K562 (cell line): ENCODE results near the gene NCR1. TPM values are rescaled to one million over a fixed set of nuclear protein-coding genes. Genes with fewer than 3 reads are reported as not detected.
A peak's percentile ranks its signal among the peaks of the same experiment; 100 is the strongest.

Experiments used
- BCLAF1 ChIP-seq, 2 experiments: fragments of 450-650 bp in 1 of 2; IDR thresholded peaks; 2 replicates each; pipeline ENCODE4 v1.6.1; 2011 to 2017; ENCODE audit warnings: low read depth in 2 of 2, antibody characterized with exemption in 1 of 2, borderline replicate concordance in 1 of 2, low read length in 1 of 2, mild to moderate bottlenecking in 1 of 2, mixed read lengths in 1 of 2; ENCODE audit not compliant: control insufficient read depth in 1 of 2
- CCAR2 ChIP-seq: fragments of 200-400 bp; formaldehyde crosslinking; IDR thresholded peaks from 2 replicates; pipeline ENCODE4 v1.6.1; 2017; ENCODE audit warnings: mild to moderate bottlenecking, low read depth, low read length
- HIVEP1 ChIP-seq: fragments of 250-450 bp; sonication (Bioruptor Pico); IDR thresholded peaks from 2 replicates; pipeline ENCODE4 v1.4.0; 2020; ENCODE audit warnings: mild to moderate bottlenecking
- NEUROD1 ChIP-seq: fragments of 150-350 bp; IDR thresholded peaks from 2 replicates; pipeline ENCODE4 v1.6.1; 2014; ENCODE audit warnings: borderline replicate concordance, low read length, low read depth; ENCODE audit not compliant: partially characterized antibody
- NFE2 ChIP-seq: IDR thresholded peaks from 2 replicates; pipeline ENCODE4 v1.6.1; 2014; ENCODE audit warnings: antibody characterized with exemption, low read depth
- SREBF1 ChIP-seq: fragments of 150-350 bp; IDR thresholded peaks from 2 replicates; pipeline ENCODE4 v1.6.1; 2014; ENCODE audit warnings: antibody characterized with exemption, low read depth, low read length, borderline replicate concordance
- STAT5B ChIP-seq: fragments of 250-450 bp; sonication (Bioruptor Pico); IDR thresholded peaks from 2 replicates; pipeline ENCODE4 v1.8.0; 2021; ENCODE audit warnings: mild to moderate bottlenecking, inconsistent platforms
- TFAP4 ChIP-seq: sonication (generic); formaldehyde crosslinking; IDR thresholded peaks from 2 replicates; pipeline ENCODE4 v1.8.0; 2022; ENCODE audit warnings: missing genetic modification reagents, mild to moderate bottlenecking, moderate library complexity, borderline replicate concordance
- ZBTB12 ChIP-seq: fragments of 250-450 bp; sonication (Bioruptor Pico); IDR thresholded peaks from 2 replicates; pipeline ENCODE4 v1.4.0; 2020
- ZBTB33 ChIP-seq: sonication (generic); formaldehyde crosslinking; IDR thresholded peaks from 2 replicates; pipeline ENCODE4 v1.8.1; 2023; ENCODE audit warnings: mild to moderate bottlenecking, missing genetic modification reagents
- ZBTB7A ChIP-seq: IDR thresholded peaks from 2 replicates; pipeline ENCODE4 v1.6.1; 2011; ENCODE audit warnings: low read depth, mild to moderate bottlenecking, low read length, moderate library complexity, borderline replicate concordance; ENCODE audit not compliant: control insufficient read depth
- ZNF212 ChIP-seq: fragments of 450-650 bp; formaldehyde crosslinking; IDR thresholded peaks from 2 replicates; pipeline ENCODE4 v1.4.0; 2020; ENCODE audit warnings: mild to moderate bottlenecking
- ZNF395 ChIP-seq: fragments of 200-800 bp; sonication (Bioruptor generic); IDR thresholded peaks from 2 replicates; pipeline ENCODE4 v1.6.1; 2017; ENCODE audit warnings: missing genetic modification characterization, missing compliant biosample characterization
- ZNF655 ChIP-seq: fragments of 250-450 bp; sonication (Bioruptor Pico); IDR thresholded peaks from 2 replicates; pipeline ENCODE4 v1.5.0; 2021
- ZNF717 ChIP-seq: fragments of 250-450 bp; sonication (Bioruptor Pico); IDR thresholded peaks from 2 replicates; pipeline ENCODE4 v1.5.0; 2021
- ZSCAN29 ChIP-seq: fragments of 450-650 bp; IDR thresholded peaks from 2 replicates; pipeline ENCODE4 v1.6.1; 2017
- polyA plus RNA-seq, 8 experiments: library from polyadenylated mRNA; depleted of rRNA in 4 of 8; stranded (reverse) in 5 of 8; unstranded in 3 of 8; fragments of >200 nt; fragmentation: Nextera tagmentation in 2 of 8; fragmentation: Illumina TruSeq in 1 of 8; extraction: Ambion mirVana in 2 of 8; extraction: Trizol in 1 of 8; gene quantifications; 2 replicates each; pipeline versions ENCODE4 v1.2.1 to v1.2.3, GENCODE V29; 2011 to 2014; ENCODE audit warnings: inconsistent platforms in 1 of 8, missing spikeins in 1 of 8
- total RNA-seq, 7 experiments: library from RNA; depleted of rRNA in 6 of 7; stranded (reverse); fragments of >200 nt in 6 of 7; fragmentation: Illumina TruSeq in 2 of 7; extraction: Trizol in 2 of 7; gene quantifications; 2 replicates each; pipeline versions ENCODE4 v1.2.1 to v1.2.3, GENCODE V29; 2011 to 2021; ENCODE audit warnings: low replicate concordance in 1 of 7

The NCR1 gene
- total and polyA plus RNA-seq, 9 of the 15 experiments (the other 6 are each of a cell fraction or from before 2014, with no cell fraction given) = 0.25 to 3.1 (median 1.2) TPM

- no peak for TF ChIP-seq TFAP4
- TF ChIP-seq SREBF1 = no peak
- TF ChIP-seq ZNF212 (CRISPR knock-in tag) = no peak
- TF ChIP-seq ZBTB7A = peak; percentile 9; the same call in 1 of the 2 replicates
- TF ChIP-seq ZNF717 (CRISPR knock-in tag) = no peak
- TF ChIP-seq ZNF655 (CRISPR knock-in tag) = no peak
- no peak for TF ChIP-seq ZBTB12 (CRISPR knock-in tag)
- peak; percentile 66; the same call in 1 of the 2 replicates for TF ChIP-seq ZBTB33
- TF ChIP-seq BCLAF1 (IDR thresholded peaks at IDR 0.05; ENCODE audit: borderline replicate concordance in 1 of 2, control insufficient read depth in 1 of 2, low read depth in 2 of 2, low read length in 1 of 2) = no peak
- TF ChIP-seq NEUROD1 = no peak
- TF ChIP-seq NFE2 = no peak
- no peak for TF ChIP-seq STAT5B (CRISPR knock-in tag)
- TF ChIP-seq CCAR2 = no peak
- 0 out of 2 replicates have a peak, but pooled peaks have one; percentile 40 for TF ChIP-seq HIVEP1 (CRISPR knock-in tag)
- peak; percentile 70; the same call in 1 of the 2 replicates for TF ChIP-seq ZNF395 (CRISPR knock-in tag)
- TF ChIP-seq ZSCAN29 = no peak
These were observed at the start of gene NCR1 (continued) for GRCh38 chr19:54905803-54906511.
